Measurements from ENCODE around the gene JAKMIP1. TPM values are rescaled to one million over a fixed set of nuclear protein-coding genes. Genes with fewer than 3 reads are reported as not detected.

JAKMIP1 gene
- polyA plus RNA-seq, 1 donor from 2014 or later: 15.3 TPM

- Histone ChIP-seq H3K9me2 (ENCODE audit: insufficient read depth, low read length) (no peaks in the 10 kb centered on the region), H4K20me1 (ENCODE audit: insufficient read depth) (no peaks in the 10 kb centered on the region), H3K9me3 (ENCODE audit: low read length) (no peaks in the 10 kb centered on the region), H3K79me2 (replicated peaks; ENCODE audit: insufficient read depth, low read length) (no peaks in the 10 kb centered on the region), H3F3A (ENCODE audit: insufficient read depth, low read length, poor library complexity, severe bottlenecking) (no peaks in the 10 kb centered on the region), H3K4me2 (ENCODE audit: low read length) (no peak overlapping the region), H3K36me3 (ENCODE audit: insufficient read depth, low read length) (no peaks in the 10 kb centered on the region), H3K4me3 (ENCODE audit: low read length) (no peak overlapping the region), H3K27ac (ENCODE audit: low read length) (no peak overlapping the region), H2AFZ (ENCODE audit: low read depth, low read length) (no peak overlapping the region), H3K9ac (ENCODE audit: low read length) (no peak overlapping the region), H3K27me3 (ENCODE audit: insufficient read depth, low read depth, low read length) (peaks cover 38% of the 10 kb centered on the region)
- TF ChIP-seq EZH2 (IDR thresholded peaks at IDR 0.05; ENCODE audit: borderline replicate concordance, insufficient read depth, low read length, poor library complexity, severe bottlenecking) (no peak), CTCF (IDR thresholded peaks at IDR 0.05; ENCODE audit: poor library complexity, severe bottlenecking) (no peak), TAF1 (IDR thresholded peaks at IDR 0.05; ENCODE audit: low read depth) (no peak), EP300 (conservative IDR thresholded peaks at IDR 0.05; ENCODE audit: poor library complexity, severe bottlenecking) (no peak), REST (IDR thresholded peaks at IDR 0.05; ENCODE audit: borderline replicate concordance) (no peak), RAD21 (conservative IDR thresholded peaks at IDR 0.05) (no peak), SMC3 (conservative IDR thresholded peaks at IDR 0.05; ENCODE audit: poor library complexity) (no peak), MXI1 (conservative IDR thresholded peaks at IDR 0.05; ENCODE audit: poor library complexity, severe bottlenecking) (no peak), POLR2AphosphoS5 (IDR thresholded peaks at IDR 0.05) (no peak)
Observed at GRCh38 chr4:6196324-6196723, 4.0 kb downstream of the JAKMIP1 start.

GRCh38 chr4:6195602-6196319, 4.6 kb downstream of the JAKMIP1 start:
- Histone ChIP-seq H2AFZ (ENCODE audit: low read depth, low read length) (no peak overlapping the region), H3F3A (ENCODE audit: insufficient read depth, low read length, poor library complexity, severe bottlenecking) (no peaks in the 10 kb centered on the region), H3K4me3 (ENCODE audit: low read length) (no peak overlapping the region), H3K9ac (ENCODE audit: low read length) (no peak overlapping the region), H3K27ac (ENCODE audit: low read length) (no peak overlapping the region), H3K27me3 (ENCODE audit: insufficient read depth, low read depth, low read length) (peaks cover 33% of the 10 kb centered on the region), H3K36me3 (ENCODE audit: insufficient read depth, low read length) (no peaks in the 10 kb centered on the region), H3K9me3 (ENCODE audit: low read length) (no peaks in the 10 kb centered on the region), H3K9me2 (ENCODE audit: insufficient read depth, low read length) (no peaks in the 10 kb centered on the region), H3K4me2 (ENCODE audit: low read length) (no peak overlapping the region), H4K20me1 (ENCODE audit: insufficient read depth) (no peaks in the 10 kb centered on the region), H3K79me2 (replicated peaks; ENCODE audit: insufficient read depth, low read length) (no peaks in the 10 kb centered on the region)
- TF ChIP-seq TAF1 (IDR thresholded peaks at IDR 0.05; ENCODE audit: low read depth) (no peak), CTCF (IDR thresholded peaks at IDR 0.05; ENCODE audit: poor library complexity, severe bottlenecking) (no peak), POLR2AphosphoS5 (IDR thresholded peaks at IDR 0.05) (no peak), MXI1 (conservative IDR thresholded peaks at IDR 0.05; ENCODE audit: poor library complexity, severe bottlenecking) (no peak), REST (IDR thresholded peaks at IDR 0.05; ENCODE audit: borderline replicate concordance) (no peak), EP300 (conservative IDR thresholded peaks at IDR 0.05; ENCODE audit: poor library complexity, severe bottlenecking) (no peak)

All from neural cell (in vitro differentiated cells).